MM.1S (cell line): ENCODE results near the gene SLC3A2.
"Not testable (repeated sequence)": the region's sequence is repeated elsewhere in the genome, so short reads cannot be mapped to it uniquely, and the experiment has no call there.

Experiments used
- DNase-seq: peaks from one replicate; pipeline ENCODE4 v3.0.0-alpha.2; 2015
- H2AFZ ChIP-seq: fragments of 300-600 bp; sonication (generic); 2 replicates; pipeline ENCODE4 v1.6.0; 2016; ENCODE audit warnings: antibody characterized with exemption, low read length
- H3F3A ChIP-seq: fragments of 300-600 bp; sonication (generic); 2 replicates; pipeline ENCODE4 v1.6.1; 2016; ENCODE audit warnings: mild to moderate bottlenecking, antibody characterized with exemption, low read length, moderate library complexity, mixed read lengths; ENCODE audit not compliant: insufficient read depth
- H3K27ac ChIP-seq: fragments of 300-600 bp; sonication (generic); 2 replicates; pipeline ENCODE4 v1.5.1; 2016; ENCODE audit warnings: mild to moderate bottlenecking, low read length
- H3K27me3 ChIP-seq: fragments of 300-600 bp; sonication (generic); replicated peaks from 2 replicates; pipeline ENCODE4 v1.6.0; 2016; ENCODE audit warnings: low read length; ENCODE audit not compliant: insufficient read depth
- H3K36me3 ChIP-seq: fragments of 300-600 bp; sonication (generic); replicated peaks from 2 replicates; pipeline ENCODE4 v1.6.1; 2016; ENCODE audit warnings: mild to moderate bottlenecking, low read length, mixed read lengths; ENCODE audit not compliant: insufficient read depth
- H3K4me1 ChIP-seq: fragments of 300-600 bp; sonication (generic); 2 replicates; pipeline ENCODE4 v1.6.1; 2016; ENCODE audit warnings: low read length, mixed read lengths
- H3K4me2 ChIP-seq: fragments of 300-600 bp; sonication (generic); 2 replicates; pipeline ENCODE4 v1.6.0; 2016; ENCODE audit warnings: low read depth, low read length
- H3K4me3 ChIP-seq: fragments of 300-600 bp; sonication (generic); 2 replicates; pipeline ENCODE4 v1.5.1; 2016; ENCODE audit warnings: low read length, mixed read lengths
- H3K79me2 ChIP-seq: fragments of 300-600 bp; sonication (generic); 2 replicates; pipeline ENCODE4 v1.6.1; 2016; ENCODE audit warnings: mixed run types, low read length, mixed read lengths
- H3K9ac ChIP-seq: fragments of 300-600 bp; sonication (generic); 2 replicates; pipeline ENCODE4 v1.6.1; 2016; ENCODE audit warnings: low read length, mixed read lengths
- H3K9me2 ChIP-seq: fragments of 300-600 bp; sonication (generic); replicated peaks from 2 replicates; pipeline ENCODE4 v1.6.1; 2016; ENCODE audit warnings: mild to moderate bottlenecking, low read length, mixed read lengths; ENCODE audit not compliant: insufficient read depth
- H3K9me3 ChIP-seq: fragments of 300-600 bp; sonication (generic); replicated peaks from 2 replicates; pipeline ENCODE4 v1.6.1; 2016; ENCODE audit warnings: mild to moderate bottlenecking, low read length, mixed read lengths; ENCODE audit not compliant: insufficient read depth
- H4K20me1 ChIP-seq: fragments of 300-600 bp; sonication (generic); 2 replicates; pipeline ENCODE4 v1.6.1; 2016; ENCODE audit warnings: mild to moderate bottlenecking, low read length, moderate library complexity, mixed read lengths; ENCODE audit not compliant: insufficient read depth
- CTCF ChIP-seq: fragments of 300-600 bp; sonication (generic); IDR thresholded peaks from 2 replicates; pipeline ENCODE4 v1.5.1; 2016; ENCODE audit warnings: antibody characterized with exemption, low read length, mixed read lengths
- EZH2 ChIP-seq: fragments of 300-600 bp; sonication (generic); optimal IDR thresholded peaks from 2 replicates; pipeline ENCODE3; 2017; ENCODE audit warnings: low read depth, mild to moderate bottlenecking, antibody characterized with exemption, low read length, mixed read lengths
- EZH2phosphoT487 ChIP-seq: fragments of 300-600 bp; sonication (generic); IDR thresholded peaks from 2 replicates; pipeline ENCODE4 v1.6.1; 2018; ENCODE audit warnings: antibody characterized with exemption, low read length

Gene SLC3A2

GRCh38 chr11:62841361-62842170, 39.1 kb upstream of the SLC3A2 start:
- Histone ChIP-seq H3K27ac (peak overlapping the region; percentile 92; the same call in 1 of the 2 replicates), H3K27me3 (no peaks in the 10 kb centered on the region), H3K4me3 (peak overlapping the region; percentile 71), H4K20me1 (no peaks in the 10 kb centered on the region), H3K4me2 (peak overlapping the region; percentile 95), H3K36me3 (no peaks in the 10 kb centered on the region), H2AFZ (peak overlapping the region; percentile 97), H3K4me1 (peaks cover 12% of the 10 kb centered on the region), H3F3A (peaks cover 22% of the 10 kb centered on the region), H3K9ac (peak overlapping the region; percentile 93), H3K79me2 (peaks cover 29% of the 10 kb centered on the region), H3K9me3 (no peaks in the 10 kb centered on the region), H3K9me2 (no peaks in the 10 kb centered on the region)
- TF ChIP-seq EZH2phosphoT487 (no peak), EZH2 (no peak)
- peak; percentile 96 for DNase-seq

- H3K79me2 ChIP-seq: peaks cover 22% of the 10 kb centered on the region
- no peak for DNase-seq
- H3K4me1 ChIP-seq: peaks cover 12% of the 10 kb centered on the region
- no peaks in the 10 kb centered on the region for H3K27me3 ChIP-seq
- no peaks in the 10 kb centered on the region for H3K9me2 ChIP-seq
- no peaks in the 10 kb centered on the region for H4K20me1 ChIP-seq
- peak overlapping the region; percentile 97 for H2AFZ ChIP-seq
- peak overlapping the region; percentile 71 for H3K4me3 ChIP-seq
- H3K36me3 ChIP-seq: no peaks in the 10 kb centered on the region
- H3F3A ChIP-seq: peaks cover 22% of the 10 kb centered on the region
- H3K9ac ChIP-seq: peak overlapping the region; percentile 90
- H3K9me3 ChIP-seq: no peaks in the 10 kb centered on the region
- no peak for TF ChIP-seq CTCF
- no peak for TF ChIP-seq EZH2
- TF ChIP-seq EZH2phosphoT487: no peak
- H3K27ac ChIP-seq: peak overlapping the region; percentile 92; the same call in 1 of the 2 replicates
- H3K4me2 ChIP-seq: peak overlapping the region; percentile 95
Observed at GRCh38 chr11:62842171-62842741, 38.4 kb upstream of the SLC3A2 start.

GRCh38 chr11:62842891-62843290, 37.8 kb upstream of the SLC3A2 start:
- not testable (repeated sequence) for H3K9me2 ChIP-seq, DNase-seq, H3K27me3 ChIP-seq, H3K36me3 ChIP-seq, H3K4me1 ChIP-seq, H4K20me1 ChIP-seq, H3K9me3 ChIP-seq
- Histone ChIP-seq H2AFZ (peak overlapping the region; percentile 97), H3K4me3 (peak overlapping the region; percentile 71), H3K4me2 (peak overlapping the region; percentile 95), H3K79me2 (peaks cover 15% of the 10 kb centered on the region), H3K27ac (peak overlapping the region; percentile 92; the same call in 1 of the 2 replicates), H3K9ac (peak overlapping the region; percentile 90), H3F3A (peaks cover 22% of the 10 kb centered on the region)

GRCh38 chr11:62843466-62843865, 37.2 kb upstream of the SLC3A2 start:
- H3F3A ChIP-seq: peaks cover 22% of the 10 kb centered on the region
- no peaks in the 10 kb centered on the region for H3K36me3 ChIP-seq
- H3K4me3 ChIP-seq: no peak overlapping the region
- H3K27ac ChIP-seq: no peak overlapping the region
- no peak overlapping the region for H3K4me2 ChIP-seq
- no peak for DNase-seq
- no peaks in the 10 kb centered on the region for H3K9me3 ChIP-seq
- H4K20me1 ChIP-seq: no peaks in the 10 kb centered on the region
- no peak for TF ChIP-seq EZH2
- no peak for TF ChIP-seq EZH2phosphoT487
- no peak for TF ChIP-seq CTCF
- no peaks in the 10 kb centered on the region for H3K9me2 ChIP-seq
- H3K4me1 ChIP-seq: peaks cover 8% of the 10 kb centered on the region
- H2AFZ ChIP-seq: no peak overlapping the region
- H3K9ac ChIP-seq: no peak overlapping the region
- no peaks in the 10 kb centered on the region for H3K27me3 ChIP-seq
- H3K79me2 ChIP-seq: peaks cover 10% of the 10 kb centered on the region
